H9 (cell line): ENCODE measurements around the gene NCOA5. TPM values are rescaled to one million over a fixed set of nuclear protein-coding genes. Genes with fewer than 3 reads are reported as not detected.

ENCODE experiments used
- DNase-seq: peaks from one replicate; pipeline ENCODE4 v3.0.0-alpha.2; 2017
- H2AFZ ChIP-seq: one replicate; pipeline ENCODE4 v1.6.1; 2013; ENCODE audit warnings: mild to moderate bottlenecking, low read length, control low read depth, moderate library complexity
- H2AK5ac ChIP-seq: 2 replicates; pipeline ENCODE4 v1.6.1; 2013; ENCODE audit warnings: low read length, control low read depth, mixed read lengths; ENCODE audit not compliant: insufficient read length
- H2BK120ac ChIP-seq: one replicate; pipeline ENCODE4 v1.6.1; 2013; ENCODE audit warnings: low read depth, mild to moderate bottlenecking, low read length, control low read depth, inconsistent platforms; ENCODE audit not compliant: poor library complexity, severe bottlenecking
- H2BK12ac ChIP-seq: 2 replicates; pipeline ENCODE4 v1.6.1; 2013; ENCODE audit warnings: low read length, control low read depth, mixed read lengths, low read depth; ENCODE audit not compliant: insufficient read length
- H2BK15ac ChIP-seq: 2 replicates; pipeline ENCODE4 v1.6.1; 2013; ENCODE audit warnings: low read depth, low read length, control low read depth
- H2BK20ac ChIP-seq: one replicate; pipeline ENCODE4 v1.6.1; 2013; ENCODE audit warnings: low read depth, mild to moderate bottlenecking, low read length, control low read depth, inconsistent platforms; ENCODE audit not compliant: poor library complexity, severe bottlenecking
- H2BK5ac ChIP-seq: 2 replicates; pipeline ENCODE4 v1.6.1; 2013; ENCODE audit warnings: low read length, control low read depth, mixed read lengths; ENCODE audit not compliant: insufficient read length
- H3K14ac ChIP-seq: 2 replicates; pipeline ENCODE4 v1.6.1; 2013; ENCODE audit warnings: low read length, control low read depth; ENCODE audit not compliant: insufficient read depth
- H3K18ac ChIP-seq: 2 replicates; pipeline ENCODE4 v1.6.1; 2013; ENCODE audit warnings: low read depth, mild to moderate bottlenecking, mixed read lengths, low read length, control low read depth; ENCODE audit not compliant: insufficient read length
- H3K23ac ChIP-seq: 2 replicates; pipeline ENCODE4 v1.6.1; 2013; ENCODE audit warnings: low read length, control low read depth, mixed read lengths, low read depth; ENCODE audit not compliant: insufficient read length
- H3K23me2 ChIP-seq: 2 replicates; pipeline ENCODE4 v1.6.1; 2013; ENCODE audit warnings: low read depth, mild to moderate bottlenecking, mixed read lengths, low read length, control low read depth; ENCODE audit not compliant: insufficient read length, poor library complexity, severe bottlenecking
- H3K27ac ChIP-seq: 2 replicates; pipeline ENCODE4 v1.5.1; 2013; ENCODE audit warnings: low read length, control low read depth, mixed read lengths, low read depth; ENCODE audit not compliant: insufficient read length
- H3K27me3 ChIP-seq: 2 replicates; pipeline ENCODE4 v1.6.1; 2013; ENCODE audit warnings: low read length, control low read depth, inconsistent platforms; ENCODE audit not compliant: insufficient read depth
- H3K4ac ChIP-seq: 2 replicates; pipeline ENCODE4 v1.6.1; 2013; ENCODE audit warnings: low read depth, mild to moderate bottlenecking, control low read depth, inconsistent platforms, low read length, moderate library complexity
- H3K4me1 ChIP-seq: 2 replicates; pipeline ENCODE4 v1.6.1; 2013; ENCODE audit warnings: low read length, control low read depth, inconsistent platforms; ENCODE audit not compliant: insufficient read depth
- H3K4me2 ChIP-seq: 2 replicates; pipeline ENCODE4 v1.6.1; 2013; ENCODE audit warnings: low read length, control low read depth, mixed read lengths; ENCODE audit not compliant: insufficient read length, insufficient read depth
- H3K56ac ChIP-seq: 2 replicates; pipeline ENCODE4 v1.6.1; 2013; ENCODE audit warnings: low read depth, mild to moderate bottlenecking, mixed read lengths, low read length, control low read depth; ENCODE audit not compliant: insufficient read length
- H3K79me1 ChIP-seq: 2 replicates; pipeline ENCODE4 v1.6.1; 2013; ENCODE audit warnings: low read depth, mild to moderate bottlenecking, moderate library complexity, low read length, control low read depth, inconsistent platforms; ENCODE audit not compliant: insufficient read depth, poor library complexity, severe bottlenecking
- H3K79me2 ChIP-seq: 2 replicates; pipeline ENCODE4 v1.6.1; 2013; ENCODE audit warnings: low read length, control low read depth, inconsistent platforms; ENCODE audit not compliant: insufficient read depth
- H3K9ac ChIP-seq: 2 replicates; pipeline ENCODE4 v1.6.1; 2013; ENCODE audit warnings: low read length, control low read depth, mixed read lengths; ENCODE audit not compliant: insufficient read length; ENCODE audit errors: extremely low read depth
- H3K9me3 ChIP-seq: one replicate; pipeline ENCODE4 v1.6.1; 2013; ENCODE audit warnings: low read depth, low read length, inconsistent platforms; ENCODE audit not compliant: control insufficient read depth
- H3T11ph ChIP-seq: one replicate; pipeline ENCODE4 v1.6.1; 2013; ENCODE audit warnings: mild to moderate bottlenecking, low read length, control low read depth, inconsistent platforms
- H4K20me1 ChIP-seq: one replicate; pipeline ENCODE4 v1.6.1; 2013; ENCODE audit not compliant: control insufficient read depth, insufficient read length, insufficient read depth
- H4K5ac ChIP-seq: 2 replicates; pipeline ENCODE4 v1.6.1; 2013; ENCODE audit warnings: low read depth, mild to moderate bottlenecking, mixed read lengths, low read length, control low read depth; ENCODE audit not compliant: insufficient read length
- H4K8ac ChIP-seq: replicated peaks from 2 replicates; pipeline ENCODE4 v1.6.1; 2013; ENCODE audit warnings: low read length, control low read depth, mixed read lengths, low read depth; ENCODE audit not compliant: insufficient read length
- H4K91ac ChIP-seq: 2 replicates; pipeline ENCODE4 v1.6.1; 2013; ENCODE audit warnings: low read depth, mild to moderate bottlenecking, moderate library complexity, mixed read lengths, low read length, control low read depth; ENCODE audit not compliant: insufficient read length
- H3K27ac Mint-ChIP-seq, 3 experiments: 2 replicates in 2 of 3; 3 replicates in 1 of 3; pipeline ENCODE4 v1.8.0; 2020 to 2021; ENCODE audit warnings: mixed read lengths in 3 of 3, mild to moderate bottlenecking in 1 of 3, moderate library complexity in 1 of 3
- H3K27me3 Mint-ChIP-seq: 2 replicates; pipeline ENCODE4 v1.8.0; 2021; ENCODE audit warnings: low read depth, mild to moderate bottlenecking, moderate library complexity, mixed read lengths
- H3K36me3 Mint-ChIP-seq, 3 experiments: 2 replicates in 2 of 3; 3 replicates in 1 of 3; pipeline ENCODE4 v1.8.0; 2020 to 2021; ENCODE audit warnings: low read depth in 3 of 3, mixed read lengths in 3 of 3; ENCODE audit not compliant: insufficient read depth in 1 of 3
- H3K4me1 Mint-ChIP-seq, 2 experiments: 2 replicates each; pipeline ENCODE4 v1.8.0; 2020; ENCODE audit warnings: mixed read lengths in 2 of 2
- H3K4me3 Mint-ChIP-seq, 2 experiments: 2 replicates in 1 of 2; 3 replicates in 1 of 2; pipeline ENCODE4 v1.8.0; 2020 to 2021; ENCODE audit warnings: mild to moderate bottlenecking in 2 of 2, mixed read lengths in 2 of 2, moderate library complexity in 1 of 2
- H3K9me3 Mint-ChIP-seq, 2 experiments: 2 replicates in 1 of 2; 3 replicates in 1 of 2; pipeline ENCODE4 v1.8.0; 2020; ENCODE audit warnings: mild to moderate bottlenecking in 2 of 2, mixed read lengths in 2 of 2, moderate library complexity in 1 of 2
- CTCF ChIP-seq: fragments of 200-600 bp; sonication (generic); conservative IDR thresholded peaks from 3 replicates; pipeline ENCODE4 v1.8.0; 2021; ENCODE audit warnings: antibody characterized with exemption, mild to moderate bottlenecking
- WGBS: extraction: QIAGEN DNeasy Blood & Tissue Kit; methylation state at CpG from one replicate; pipeline ENCODE4 v1.1.7; 2013; ENCODE audit warnings: missing lambda C conversion rate, low lambda C conversion rate, mixed read lengths; ENCODE audit not compliant: insufficient read length; ENCODE audit errors: extremely low coverage; 5-methylcytosine and 5-hydroxymethylcytosine counted together
- total RNA-seq: library from RNA; stranded (reverse); gene quantifications from 2 replicates; pipeline ENCODE4 v1.2.1, GENCODE V29; 2021

Gene NCOA5
- total RNA-seq, 1 experiment from 2014 or later: 55.7 TPM

GRCh38 chr20:46087161-46087560 is 2.6 kb downstream of the NCOA5 start:
- H3K18ac ChIP-seq: no peak overlapping the region
- H3K9ac ChIP-seq: no peak overlapping the region
- Mint-ChIP-seq H3K27me3 (no peaks in the 10 kb centered on the region), H3K9me3 (no peaks in the 10 kb centered on the region), H3K36me3 (no peaks in the 10 kb centered on the region), H3K4me1 (peaks cover 33 to 42% of the 10 kb centered on the region in 2 experiments), H3K4me3 (no peak overlapping the region), H3K27ac (no peak overlapping the region)
- H2BK5ac ChIP-seq: no peak overlapping the region
- H2BK120ac ChIP-seq: no peak overlapping the region
- H4K8ac ChIP-seq: no peak overlapping the region
- H4K5ac ChIP-seq: no peak overlapping the region
- H3K56ac ChIP-seq: no peak overlapping the region
- no peak overlapping the region for H3K4ac ChIP-seq
- WGBS: no CpG with 5 or more reads among the region's 8 CpGs
- H3K23ac ChIP-seq: no peak overlapping the region
- no peak overlapping the region for H2BK12ac ChIP-seq
- H4K20me1 ChIP-seq: no peaks in the 10 kb centered on the region
- no peak overlapping the region for H3T11ph ChIP-seq
- no peak overlapping the region for H2AFZ ChIP-seq
- peaks cover 12% of the 10 kb centered on the region for H3K79me1 ChIP-seq
- H4K91ac ChIP-seq: no peak overlapping the region
- no peak overlapping the region for H3K14ac ChIP-seq
- peak; percentile 43 for TF ChIP-seq CTCF
- H3K23me2 ChIP-seq: peaks cover 9% of the 10 kb centered on the region
- no peak for DNase-seq
- H2BK20ac ChIP-seq: no peak overlapping the region
- peaks cover 2% of the 10 kb centered on the region; the same call in 1 of the 2 replicates for H3K4me1 ChIP-seq
- no peak overlapping the region for H2AK5ac ChIP-seq
- no peaks in the 10 kb centered on the region for H3K27me3 ChIP-seq
- H3K9me3 ChIP-seq: no peaks in the 10 kb centered on the region
- H2BK15ac ChIP-seq: no peak overlapping the region
- H3K79me2 ChIP-seq: peaks cover 38% of the 10 kb centered on the region; the same call in 1 of the 2 replicates
- no peak overlapping the region for H3K27ac ChIP-seq
- no peak overlapping the region for H3K4me2 ChIP-seq
